ENCODE results near the gene PARP12. TPM values are rescaled to one million over a fixed set of nuclear protein-coding genes. Genes with fewer than 3 reads are reported as not detected.

PARP12 gene
- total RNA-seq, 1 donor from 2014 or later: 16.4 TPM

- intact Hi-C loops (cut with micrococcal nuclease): no loop called here
- Histone ChIP-seq H3K27me3 (ENCODE audit: low read depth) (no peaks in the 10 kb centered on the region), H3K36me3 (peaks cover 21% of the 10 kb centered on the region), H3K27ac (replicated peaks) (peak overlapping the region; percentile 94), H3K4me3 (peak overlapping the region; percentile 85), H3K9me3 (replicated peaks) (no peaks in the 10 kb centered on the region), H3K4me1 (peaks cover 58% of the 10 kb centered on the region)
- TF ChIP-seq CTCF (IDR thresholded peaks at IDR 0.05; ENCODE audit: borderline replicate concordance): no peak
- no peak for DNase-seq
Observed at GRCh38 chr7:140060243-140060630, 2.5 kb downstream of the PARP12 start.

DNA sequence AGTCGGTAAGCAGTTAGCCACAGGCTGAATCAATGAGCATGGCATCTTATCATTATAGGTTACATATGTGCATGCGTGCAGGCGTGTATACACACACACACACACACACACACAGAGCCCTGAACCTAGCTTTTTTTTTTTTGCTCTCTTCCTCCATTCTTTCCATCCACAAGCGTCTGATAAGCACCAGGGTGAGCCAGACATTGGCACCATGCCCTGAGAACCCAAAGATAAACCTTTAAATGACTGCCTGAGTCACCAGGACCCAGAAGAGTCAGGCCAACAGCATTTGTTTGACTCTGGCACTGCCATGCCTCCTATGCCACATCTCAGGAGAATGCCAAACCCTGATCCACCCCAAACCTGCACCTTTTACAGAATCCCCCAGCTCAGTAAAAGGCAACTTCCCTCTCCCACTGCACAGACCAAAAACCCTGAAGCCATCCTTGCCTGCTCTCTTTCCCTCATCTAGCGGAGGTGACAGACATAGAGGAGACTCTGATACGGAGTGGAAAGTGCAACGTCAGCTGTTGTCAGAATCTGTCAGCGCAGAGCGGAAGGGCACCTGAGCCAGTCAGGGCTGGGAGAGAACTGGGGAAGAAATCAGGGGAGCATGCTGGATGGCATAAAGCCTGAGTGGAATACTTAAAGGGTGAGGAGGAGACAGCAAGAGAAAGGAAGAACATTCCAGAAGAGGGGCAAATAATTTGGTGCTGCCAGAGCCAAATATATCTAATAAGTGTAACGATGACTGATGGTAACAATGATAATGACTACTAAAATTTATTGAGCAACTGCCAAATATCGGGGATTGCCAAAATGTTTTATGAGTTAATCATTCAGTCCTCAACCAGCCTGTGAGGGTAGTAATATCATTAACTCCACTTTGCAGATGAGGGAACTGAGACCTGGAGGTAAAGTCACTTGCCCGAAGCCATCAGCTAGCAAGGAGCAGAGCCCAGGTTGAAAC lies 3.2 kb downstream of the PARP12 start:
- Histone ChIP-seq H3K27me3 (ENCODE audit: low read depth) (no peaks in the 10 kb centered on the region), H3K36me3 (peaks cover 22% of the 10 kb centered on the region), H3K4me3 (peak overlapping the region; percentile 17), H3K9me3 (replicated peaks) (no peaks in the 10 kb centered on the region), H3K4me1 (peaks cover 58% of the 10 kb centered on the region), H3K27ac (replicated peaks) (peak overlapping the region; percentile 94)
- no peak for TF ChIP-seq CTCF (IDR thresholded peaks at IDR 0.05; ENCODE audit: borderline replicate concordance)
- intact Hi-C loops (cut with micrococcal nuclease): no loop called here
- DNase-seq: peak; percentile 42

- H3K36me3 ChIP-seq: peaks cover 32% of the 10 kb centered on the region
- H3K27ac ChIP-seq (replicated peaks): no peak overlapping the region
- H3K9me3 ChIP-seq (replicated peaks): no peaks in the 10 kb centered on the region
- no peak for DNase-seq
- H3K4me1 ChIP-seq: peaks cover 65% of the 10 kb centered on the region
- H3K4me3 ChIP-seq: no peak overlapping the region
- no peak for TF ChIP-seq CTCF (IDR thresholded peaks at IDR 0.05; ENCODE audit: borderline replicate concordance)
- intact Hi-C loops (cut with micrococcal nuclease): no loop called here
- no peaks in the 10 kb centered on the region for H3K27me3 ChIP-seq (ENCODE audit: low read depth)
Observed at GRCh38 chr7:140058517-140058916, 4.2 kb downstream of the PARP12 start.

DNA sequence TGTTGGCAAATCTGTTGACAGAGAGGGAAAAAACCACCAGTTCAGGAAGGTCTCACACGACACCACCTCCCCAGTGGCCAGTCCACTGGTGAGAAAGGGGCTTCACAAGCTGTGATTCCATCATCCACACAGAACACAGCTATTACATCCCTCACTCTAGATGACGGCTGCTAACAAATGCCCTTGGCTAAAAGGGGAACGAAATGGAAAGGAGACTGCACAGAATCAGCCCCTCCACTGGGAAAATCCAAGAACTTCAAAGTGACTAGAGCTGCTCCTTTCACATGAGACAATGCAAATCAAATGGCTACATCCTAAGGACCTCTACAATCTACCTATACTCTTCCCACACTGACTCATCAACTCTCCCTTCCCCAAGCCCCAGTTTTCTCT lies 5.6 kb downstream of the PARP12 start:
- no peak overlapping the region for H3K27ac ChIP-seq (replicated peaks)
- peaks cover 53% of the 10 kb centered on the region for H3K4me1 ChIP-seq

More for the DNA sequence above, 5.6 kb downstream of the PARP12 start:
- H3K4me3 ChIP-seq: no peak overlapping the region
- peaks cover 43% of the 10 kb centered on the region for H3K36me3 ChIP-seq
- no peaks in the 10 kb centered on the region for H3K9me3 ChIP-seq (replicated peaks)
- DNase-seq: no peak
- no peaks in the 10 kb centered on the region for H3K27me3 ChIP-seq (ENCODE audit: low read depth)
- intact Hi-C loops (cut with micrococcal nuclease): no loop called here
- TF ChIP-seq CTCF (IDR thresholded peaks at IDR 0.05; ENCODE audit: borderline replicate concordance): no peak
